Activated CD8-positive, alpha-beta memory T cell treated with anti-CD3 and anti-CD28 coated beads for 24 hours (primary cell): Measurements from ENCODE around the gene KLF16.

Experiments used
- DNase-seq: peaks from one replicate; pipeline ENCODE4 v3.0.0-alpha.2; 2020

KLF16 gene

DNA sequence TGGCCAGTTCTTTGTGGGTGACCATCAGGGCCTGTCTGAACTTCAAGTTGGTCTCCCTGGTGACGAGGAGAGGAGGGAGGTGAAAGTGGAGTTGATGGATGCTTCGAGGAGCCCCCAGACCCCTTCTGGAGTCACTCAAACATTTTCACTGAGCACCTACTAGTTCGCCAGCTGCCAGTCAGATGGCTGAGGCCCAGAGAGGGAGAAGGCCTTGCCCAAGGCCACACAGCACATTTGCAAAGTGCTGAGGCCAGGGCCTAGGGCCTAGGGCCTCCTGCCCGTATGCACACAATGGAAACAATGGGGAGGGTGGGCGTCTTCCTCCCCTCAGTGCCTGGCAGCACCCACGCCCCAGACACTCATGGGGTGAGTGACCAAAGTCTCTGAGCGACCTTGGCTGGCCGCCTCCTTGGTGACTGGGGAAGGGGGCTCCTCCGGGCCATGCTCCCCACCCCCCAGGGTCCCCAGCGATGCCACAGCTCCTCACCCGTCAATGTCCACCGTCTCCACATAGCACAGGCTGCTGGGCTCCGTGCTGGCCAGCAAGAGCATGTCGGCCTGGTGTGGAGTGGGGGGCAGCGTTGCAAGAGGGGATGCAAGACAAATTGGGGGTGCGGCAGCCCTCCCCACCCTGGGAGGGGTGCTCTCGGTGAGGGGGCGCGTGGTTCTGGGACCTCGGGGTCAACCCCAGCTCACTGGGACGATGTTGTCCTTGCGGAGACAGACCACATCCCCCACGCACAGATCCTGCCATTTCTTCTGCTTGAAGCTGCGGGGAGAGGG lies 57.8 kb downstream of the KLF16 start:
- no peak for DNase-seq

- DNase-seq: no peak
Observed at GRCh38 chr19:1804858-1805257, 58.5 kb downstream of the KLF16 start.
